A549 (cell line): ENCODE data around the gene VOPP1.

Source experiments
- CEBPB ChIP-seq, 2 experiments: fragments of >200 bp in 1 of 2; sonication (Bioruptor Twin) in 1 of 2; formaldehyde crosslinking in 1 of 2; IDR thresholded peaks; 2 replicates each; pipeline ENCODE4 v1.6.1; 2012 to 2016
- CHD2 ChIP-seq: fragments of 150-350 bp; IDR thresholded peaks from 2 replicates; pipeline ENCODE4 v1.6.1; 2014; ENCODE audit warnings: low read length; ENCODE audit not compliant: partially characterized antibody
- CHD4 ChIP-seq: fragments of 200-600 bp; sonication (generic); IDR thresholded peaks from 2 replicates; pipeline ENCODE4 v1.6.1; 2016; ENCODE audit warnings: antibody characterized with exemption, mild to moderate bottlenecking, borderline replicate concordance
- CTCF ChIP-seq: fragments of >200 bp; sonication (Bioruptor Twin); formaldehyde crosslinking; IDR thresholded peaks from 3 replicates; pipeline ENCODE4 v1.5.1; 2016
- EP300 ChIP-seq, 2 experiments: fragments of >200 bp; sonication (Bioruptor Twin); formaldehyde crosslinking; IDR thresholded peaks; 2 replicates in 1 of 2; 3 replicates in 1 of 2; pipeline ENCODE4 v1.6.1; 2016 to 2017
- FOSL2 ChIP-seq, 2 experiments: fragments of 450-650 bp in 1 of 2; fragments of >200 bp in 1 of 2; sonication (Bioruptor Twin) in 1 of 2; formaldehyde crosslinking; IDR thresholded peaks; 2 replicates each; pipeline versions ENCODE4 v1.5.0 to v1.6.1; 2016 to 2020; ENCODE audit warnings: mild to moderate bottlenecking in 1 of 2, moderate library complexity in 1 of 2
- GATA3 ChIP-seq: IDR thresholded peaks from 2 replicates; pipeline ENCODE4 v1.6.1; 2012; ENCODE audit warnings: borderline replicate concordance
- HEYL ChIP-seq: fragments of 250-450 bp; sonication (Bioruptor Pico); IDR thresholded peaks from 2 replicates; pipeline ENCODE4 v1.8.0; 2021; ENCODE audit warnings: mild to moderate bottlenecking, moderate library complexity
- POLR2A ChIP-seq: IDR thresholded peaks from 2 replicates; pipeline ENCODE4 v1.6.1; 2012; ENCODE audit warnings: mild to moderate bottlenecking, low read length
- REST ChIP-seq: fragments of 200-600 bp; sonication (generic); IDR thresholded peaks from 2 replicates; pipeline ENCODE4 v1.6.1; 2016; ENCODE audit warnings: antibody characterized with exemption, mild to moderate bottlenecking, moderate library complexity
- RFX5 ChIP-seq: fragments of 450-650 bp; IDR thresholded peaks from 2 replicates; pipeline ENCODE4 v1.7.1; 2014; ENCODE audit warnings: antibody characterized with exemption, mild to moderate bottlenecking, moderate library complexity

GRCh38 chr7:55570939-55571338 lies 1.4 kb downstream of the VOPP1 start:
- TF ChIP-seq CHD2 (no peak), HEYL (CRISPR knock-in tag) (no peak), POLR2A (no peak), EP300 (IDR thresholded peaks at IDR 0.05) (no peak), FOSL2 (IDR thresholded peaks at IDR 0.05) (no peak), FOSL2 (CRISPR knock-in tag; IDR thresholded peaks at IDR 0.05) (peak; percentile 58; the same call in 1 of the 2 replicates), CTCF (no peak), RFX5 (no peak), CHD4 (no peak), REST (no peak), CEBPB (IDR thresholded peaks at IDR 0.05) (no peak), GATA3 (no peak)
